ENCODE measurements around the gene RIC1.
"Not testable (repeated sequence)": the region's sequence is repeated elsewhere in the genome, so short reads cannot be mapped to it uniquely, and the experiment has no call there.

RIC1 gene

DNA sequence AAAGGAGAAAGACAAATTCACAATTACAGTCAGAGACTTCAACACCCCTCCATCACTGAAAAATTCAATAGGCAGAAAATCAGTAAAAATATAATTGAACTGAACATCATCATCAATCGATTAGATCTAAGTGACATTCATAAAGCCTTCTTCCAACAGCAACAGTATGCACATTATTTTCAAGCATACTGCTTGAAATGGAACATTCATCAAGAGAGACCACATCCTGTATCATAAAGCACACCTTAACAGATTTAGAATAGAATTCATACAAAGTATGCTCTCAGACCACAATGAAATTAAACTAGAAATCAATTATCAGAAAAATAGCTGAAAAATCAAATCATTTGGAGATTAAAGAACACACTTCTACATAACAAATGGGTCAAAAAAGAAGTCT, 164.9 kb downstream of the RIC1 start:
- Histone ChIP-seq H3K9me3 (replicated peaks; ENCODE audit: low read length) (no peaks in the 10 kb centered on the region), H3K36me3 (ENCODE audit: insufficient read depth, low read length) (no peaks in the 10 kb centered on the region), H3K27me3 (ENCODE audit: control insufficient read depth, insufficient read depth, low read length) (no peaks in the 10 kb centered on the region), H3K4me3 (ENCODE audit: low read length) (no peak overlapping the region), H3K4me1 (ENCODE audit: control insufficient read depth, insufficient read depth, low read length) (no peaks in the 10 kb centered on the region), H3K9ac (ENCODE audit: low read depth, low read length) (no peak overlapping the region), H3K4me2 (ENCODE audit: low read length) (no peak overlapping the region)

GRCh38 chr9:5796298-5796697, 167.4 kb downstream of the RIC1 start:
- Histone ChIP-seq H3K27me3 (ENCODE audit: control insufficient read depth, insufficient read depth, low read length) (no peaks in the 10 kb centered on the region), H3K9me3 (replicated peaks; ENCODE audit: low read length) (no peaks in the 10 kb centered on the region), H3K4me3 (ENCODE audit: low read length) (no peak overlapping the region), H3K4me2 (ENCODE audit: low read length) (no peak overlapping the region), H3K9ac (ENCODE audit: low read depth, low read length) (no peak overlapping the region), H3K36me3 (ENCODE audit: insufficient read depth, low read length) (no peaks in the 10 kb centered on the region), H3K4me1 (ENCODE audit: control insufficient read depth, insufficient read depth, low read length) (peaks cover under 1% of the 10 kb centered on the region)

GRCh38 chr9:5798581-5798980, 169.7 kb downstream of the RIC1 start:
- no peaks in the 10 kb centered on the region for H3K36me3 ChIP-seq (ENCODE audit: insufficient read depth, low read length)
- no peaks in the 10 kb centered on the region for H3K9me3 ChIP-seq (replicated peaks; ENCODE audit: low read length)
- peaks cover 9% of the 10 kb centered on the region for H3K4me1 ChIP-seq (ENCODE audit: control insufficient read depth, insufficient read depth, low read length)
- no peaks in the 10 kb centered on the region for H3K27me3 ChIP-seq (ENCODE audit: control insufficient read depth, insufficient read depth, low read length)
- no peak overlapping the region for H3K4me3 ChIP-seq (ENCODE audit: low read length)
- H3K9ac ChIP-seq (ENCODE audit: low read depth, low read length), result no peak overlapping the region
- no peak overlapping the region for H3K4me2 ChIP-seq (ENCODE audit: low read length)

DNA sequence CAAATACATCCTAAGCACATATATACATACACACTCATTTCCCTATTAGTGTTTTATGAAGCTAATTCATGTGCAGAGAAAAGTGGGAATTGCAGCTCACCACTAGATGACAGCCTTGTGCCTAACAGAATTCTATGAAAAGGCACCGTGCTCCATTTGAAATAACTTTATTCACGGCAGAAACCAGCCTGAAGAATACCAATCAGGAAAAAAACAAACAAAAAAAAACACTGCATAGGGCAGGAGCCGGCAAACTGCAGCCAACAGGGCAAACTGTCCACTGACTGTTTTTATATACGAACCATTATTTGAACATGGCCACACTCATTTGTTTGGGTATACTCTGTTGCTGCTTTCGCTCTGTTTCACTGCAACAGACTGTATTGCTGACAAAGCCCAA, 170.4 kb downstream of the RIC1 start:
- no peak overlapping the region for H3K9ac ChIP-seq (ENCODE audit: low read depth, low read length)
- H3K4me3 ChIP-seq (ENCODE audit: low read length), result no peak overlapping the region
- H3K4me2 ChIP-seq (ENCODE audit: low read length), result peak overlapping the region; percentile 50
- H3K36me3 ChIP-seq (ENCODE audit: insufficient read depth, low read length), result no peaks in the 10 kb centered on the region
- no peaks in the 10 kb centered on the region for H3K9me3 ChIP-seq (replicated peaks; ENCODE audit: low read length)
- peaks cover 9% of the 10 kb centered on the region for H3K4me1 ChIP-seq (ENCODE audit: control insufficient read depth, insufficient read depth, low read length)
- no peaks in the 10 kb centered on the region for H3K27me3 ChIP-seq (ENCODE audit: control insufficient read depth, insufficient read depth, low read length)

DNA sequence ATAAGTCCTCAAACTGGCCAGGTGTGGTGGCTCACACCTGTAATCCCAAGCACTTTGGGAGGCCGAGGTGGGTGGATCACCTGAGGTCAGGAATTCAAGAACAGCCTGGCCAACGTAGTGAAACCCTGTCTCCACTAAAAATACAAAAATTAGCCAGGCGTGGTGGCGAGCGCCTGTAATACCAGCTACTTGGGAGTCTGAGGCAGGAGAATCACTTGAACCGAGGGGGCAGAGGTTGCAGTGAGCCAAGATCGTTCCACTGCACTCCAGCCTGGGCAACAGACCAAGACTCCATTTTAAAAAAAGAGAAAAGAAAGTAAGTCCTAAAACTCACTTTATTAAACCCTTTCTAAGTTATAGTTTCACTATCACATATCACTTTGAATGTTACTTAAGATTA, 171.5 kb downstream of the RIC1 start:
- not testable (repeated sequence) for H3K4me3 ChIP-seq (ENCODE audit: low read length); H3K4me2 ChIP-seq (ENCODE audit: low read length); H3K4me1 ChIP-seq (ENCODE audit: control insufficient read depth, insufficient read depth, low read length); H3K9me3 ChIP-seq (replicated peaks; ENCODE audit: low read length); H3K9ac ChIP-seq (ENCODE audit: low read depth, low read length); H3K36me3 ChIP-seq (ENCODE audit: insufficient read depth, low read length); H3K27me3 ChIP-seq (ENCODE audit: control insufficient read depth, insufficient read depth, low read length)

- Histone ChIP-seq H3K9me3 (replicated peaks; ENCODE audit: low read length) (no peaks in the 10 kb centered on the region), H3K36me3 (ENCODE audit: insufficient read depth, low read length) (no peaks in the 10 kb centered on the region), H3K27me3 (ENCODE audit: control insufficient read depth, insufficient read depth, low read length) (no peaks in the 10 kb centered on the region), H3K9ac (ENCODE audit: low read depth, low read length) (no peak overlapping the region), H3K4me3 (ENCODE audit: low read length) (no peak overlapping the region), H3K4me2 (ENCODE audit: low read length) (no peak overlapping the region), H3K4me1 (ENCODE audit: control insufficient read depth, insufficient read depth, low read length) (peaks cover 9% of the 10 kb centered on the region)
Observed at GRCh38 chr9:5800969-5801738, 172.2 kb downstream of the RIC1 start.

DNA sequence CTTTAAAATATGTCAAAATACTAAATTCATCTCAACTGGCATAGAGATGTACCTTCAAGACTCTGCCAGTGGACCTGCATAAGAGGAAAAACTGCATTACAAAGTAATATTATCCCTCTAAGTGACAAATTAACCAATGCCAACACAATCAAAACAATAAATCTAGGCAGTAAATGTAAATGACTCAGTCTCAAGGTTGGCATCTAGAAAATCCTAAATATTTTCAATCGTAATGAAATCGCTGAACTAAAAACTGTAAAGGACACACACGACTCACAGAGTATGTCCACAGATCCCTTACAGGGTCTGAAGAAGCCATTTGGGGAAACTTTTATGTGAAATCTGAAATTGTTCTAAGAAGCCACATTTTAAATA, 172.8 kb downstream of the RIC1 start:
- Histone ChIP-seq H3K27me3 (ENCODE audit: control insufficient read depth, insufficient read depth, low read length) (no peaks in the 10 kb centered on the region), H3K4me1 (ENCODE audit: control insufficient read depth, insufficient read depth, low read length) (peaks cover 9% of the 10 kb centered on the region), H3K36me3 (ENCODE audit: insufficient read depth, low read length) (no peaks in the 10 kb centered on the region), H3K4me3 (ENCODE audit: low read length) (no peak overlapping the region), H3K4me2 (ENCODE audit: low read length) (no peak overlapping the region), H3K9me3 (replicated peaks; ENCODE audit: low read length) (no peaks in the 10 kb centered on the region), H3K9ac (ENCODE audit: low read depth, low read length) (no peak overlapping the region)

DNA sequence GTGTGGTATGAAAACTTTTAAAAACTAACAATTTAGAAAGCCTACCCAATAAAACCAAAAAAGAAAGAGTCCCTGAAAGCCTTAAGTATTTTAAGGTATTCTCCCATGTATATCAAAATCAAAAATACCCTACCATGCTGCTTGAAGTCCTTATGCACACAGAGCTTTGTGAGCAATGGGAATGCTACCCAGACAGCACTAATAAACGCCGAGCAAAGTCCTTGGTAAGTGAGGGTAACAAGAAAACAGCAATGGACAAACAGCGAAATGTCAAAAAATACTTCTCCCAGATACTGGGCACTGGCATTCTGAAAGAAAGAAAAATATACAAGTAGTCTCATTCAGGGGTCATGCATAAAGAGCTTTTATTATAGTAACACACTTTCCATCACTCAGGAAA, 176.6 kb downstream of the RIC1 start:
- Histone ChIP-seq H3K4me2 (ENCODE audit: low read length) (no peak overlapping the region), H3K36me3 (ENCODE audit: insufficient read depth, low read length) (no peaks in the 10 kb centered on the region), H3K9me3 (replicated peaks; ENCODE audit: low read length) (no peaks in the 10 kb centered on the region), H3K27me3 (ENCODE audit: control insufficient read depth, insufficient read depth, low read length) (no peaks in the 10 kb centered on the region), H3K4me3 (ENCODE audit: low read length) (no peak overlapping the region), H3K4me1 (ENCODE audit: control insufficient read depth, insufficient read depth, low read length) (peaks cover 9% of the 10 kb centered on the region), H3K9ac (ENCODE audit: low read depth, low read length) (no peak overlapping the region)

DNA sequence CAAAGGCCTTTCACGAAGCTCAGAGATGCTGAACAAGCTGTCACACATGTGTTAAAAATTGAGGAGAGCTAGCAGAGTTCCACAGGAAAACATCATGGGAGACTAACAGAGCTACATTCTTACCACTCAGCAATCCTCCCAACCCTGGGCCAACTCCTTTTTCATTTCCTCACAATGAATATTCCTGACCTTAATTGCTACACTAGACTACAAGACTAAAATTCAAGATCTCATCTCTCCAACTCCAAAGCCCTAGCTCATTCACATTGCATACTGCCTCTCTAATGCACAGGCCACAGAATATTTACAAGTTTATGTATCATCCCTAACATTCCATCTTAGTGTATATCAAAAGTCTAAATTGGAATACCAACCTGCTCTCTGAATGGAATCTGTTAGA, 182.8 kb downstream of the RIC1 start:
- no peaks in the 10 kb centered on the region for H3K9me3 ChIP-seq (replicated peaks; ENCODE audit: low read length)
- no peaks in the 10 kb centered on the region for H3K4me1 ChIP-seq (ENCODE audit: control insufficient read depth, insufficient read depth, low read length)
- no peaks in the 10 kb centered on the region for H3K36me3 ChIP-seq (ENCODE audit: insufficient read depth, low read length)
- H3K27me3 ChIP-seq (ENCODE audit: control insufficient read depth, insufficient read depth, low read length), result no peaks in the 10 kb centered on the region
- no peak overlapping the region for H3K4me3 ChIP-seq (ENCODE audit: low read length)
- no peak overlapping the region for H3K9ac ChIP-seq (ENCODE audit: low read depth, low read length)
- H3K4me2 ChIP-seq (ENCODE audit: low read length), result no peak overlapping the region

DNA sequence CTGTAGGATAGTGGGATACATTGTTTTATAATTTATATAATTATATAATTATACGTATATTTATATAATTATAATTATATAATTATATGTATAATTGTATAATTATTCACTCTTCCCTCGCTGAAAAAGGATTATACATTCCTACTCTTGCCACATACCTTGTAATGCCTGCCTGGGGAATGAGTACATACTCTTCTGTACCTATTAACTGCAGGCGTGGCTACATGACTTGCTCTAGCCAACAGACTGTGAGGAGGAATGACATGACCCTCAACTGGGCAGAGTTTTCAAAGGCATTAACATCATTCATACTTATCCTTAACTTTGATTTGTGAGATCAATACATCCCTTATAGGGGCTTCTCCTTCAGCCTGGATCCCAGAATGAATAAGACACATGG, 184.9 kb downstream of the RIC1 start:
- no peaks in the 10 kb centered on the region for H3K4me1 ChIP-seq (ENCODE audit: control insufficient read depth, insufficient read depth, low read length)
- no peak overlapping the region for H3K4me2 ChIP-seq (ENCODE audit: low read length)
- H3K4me3 ChIP-seq (ENCODE audit: low read length), result no peak overlapping the region
- no peaks in the 10 kb centered on the region for H3K9me3 ChIP-seq (replicated peaks; ENCODE audit: low read length)
- no peak overlapping the region for H3K9ac ChIP-seq (ENCODE audit: low read depth, low read length)
- no peaks in the 10 kb centered on the region for H3K27me3 ChIP-seq (ENCODE audit: control insufficient read depth, insufficient read depth, low read length)
- no peaks in the 10 kb centered on the region for H3K36me3 ChIP-seq (ENCODE audit: insufficient read depth, low read length)

DNA sequence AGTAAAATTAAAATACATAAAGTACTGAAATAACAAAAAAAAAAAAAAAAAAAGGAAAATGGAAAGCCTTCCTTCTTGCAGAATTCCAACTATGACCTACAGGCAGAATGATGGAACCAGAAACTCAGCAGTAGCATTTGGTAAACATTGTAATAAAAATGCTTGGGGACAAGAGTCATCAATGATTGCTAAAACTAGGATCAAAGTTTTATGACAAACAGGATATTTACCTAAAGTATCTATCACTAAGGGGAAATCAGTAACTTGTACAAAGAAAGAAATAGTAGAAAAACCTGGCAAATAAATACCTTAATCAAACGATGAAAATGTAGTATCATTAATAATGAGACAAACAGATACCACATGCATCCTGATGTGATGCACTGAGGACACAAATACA, 186.6 kb downstream of the RIC1 start:
- no peak overlapping the region for H3K4me2 ChIP-seq (ENCODE audit: low read length)
- H3K27me3 ChIP-seq (ENCODE audit: control insufficient read depth, insufficient read depth, low read length), result no peaks in the 10 kb centered on the region
- no peaks in the 10 kb centered on the region for H3K9me3 ChIP-seq (replicated peaks; ENCODE audit: low read length)
- H3K36me3 ChIP-seq (ENCODE audit: insufficient read depth, low read length), result no peaks in the 10 kb centered on the region
- H3K4me1 ChIP-seq (ENCODE audit: control insufficient read depth, insufficient read depth, low read length), result no peaks in the 10 kb centered on the region
- H3K4me3 ChIP-seq (ENCODE audit: low read length), result no peak overlapping the region
- H3K9ac ChIP-seq (ENCODE audit: low read depth, low read length), result no peak overlapping the region

GRCh38 chr9:5817862-5818261, 189.0 kb downstream of the RIC1 start:
- Histone ChIP-seq H3K4me3 (ENCODE audit: low read length) (no peak overlapping the region), H3K36me3 (ENCODE audit: insufficient read depth, low read length) (no peaks in the 10 kb centered on the region), H3K4me1 (ENCODE audit: control insufficient read depth, insufficient read depth, low read length) (no peaks in the 10 kb centered on the region)

More at GRCh38 chr9:5817862-5818261, 189.0 kb downstream of the RIC1 start:
- H3K27me3 ChIP-seq (ENCODE audit: control insufficient read depth, insufficient read depth, low read length), result no peaks in the 10 kb centered on the region
- no peak overlapping the region for H3K4me2 ChIP-seq (ENCODE audit: low read length)
- no peaks in the 10 kb centered on the region for H3K9me3 ChIP-seq (replicated peaks; ENCODE audit: low read length)
- H3K9ac ChIP-seq (ENCODE audit: low read depth, low read length), result no peak overlapping the region

Measured in skeletal muscle satellite cell (primary cell).